AG08396 (cell line): ENCODE data around the gene KLKB1.

Experiments
- DNase-seq: peaks from one replicate; pipeline ENCODE4 v3.0.0; 2012; ENCODE audit warnings: low spot score, mixed read lengths

Gene KLKB1

GRCh38 chr4:186227221-186227620, at the start of gene KLKB1:
Gene KLKB1 (plus strand): TSS chr4:186227507. CDS start chr4:186228196, 689 bp downstream.
- DNase-seq, result no peak

GRCh38 chr4:186188107-186188506, 39.2 kb upstream of the KLKB1 start:
- DNase-seq, result no peak

DNA sequence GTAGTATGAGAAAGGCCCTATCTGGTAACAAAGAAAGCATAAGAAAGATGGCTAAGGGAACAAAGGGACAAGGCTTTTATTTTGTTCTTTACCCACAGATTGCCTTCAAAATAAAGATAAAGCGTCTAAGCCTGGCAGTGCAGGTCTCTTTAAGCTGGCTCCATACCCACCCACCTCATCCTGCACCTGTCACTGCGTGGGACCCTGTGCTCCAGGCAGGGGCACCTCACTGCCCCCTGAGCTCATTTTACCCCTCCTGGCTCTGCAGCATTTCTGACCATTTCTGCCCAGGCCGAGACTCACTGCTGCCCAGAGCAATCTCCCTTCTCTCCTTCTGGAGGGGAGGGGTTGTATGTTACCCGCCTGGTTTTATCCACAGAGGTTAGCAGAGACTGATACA, 37.7 kb upstream of the KLKB1 start:
- DNase-seq, result no peak

DNA sequence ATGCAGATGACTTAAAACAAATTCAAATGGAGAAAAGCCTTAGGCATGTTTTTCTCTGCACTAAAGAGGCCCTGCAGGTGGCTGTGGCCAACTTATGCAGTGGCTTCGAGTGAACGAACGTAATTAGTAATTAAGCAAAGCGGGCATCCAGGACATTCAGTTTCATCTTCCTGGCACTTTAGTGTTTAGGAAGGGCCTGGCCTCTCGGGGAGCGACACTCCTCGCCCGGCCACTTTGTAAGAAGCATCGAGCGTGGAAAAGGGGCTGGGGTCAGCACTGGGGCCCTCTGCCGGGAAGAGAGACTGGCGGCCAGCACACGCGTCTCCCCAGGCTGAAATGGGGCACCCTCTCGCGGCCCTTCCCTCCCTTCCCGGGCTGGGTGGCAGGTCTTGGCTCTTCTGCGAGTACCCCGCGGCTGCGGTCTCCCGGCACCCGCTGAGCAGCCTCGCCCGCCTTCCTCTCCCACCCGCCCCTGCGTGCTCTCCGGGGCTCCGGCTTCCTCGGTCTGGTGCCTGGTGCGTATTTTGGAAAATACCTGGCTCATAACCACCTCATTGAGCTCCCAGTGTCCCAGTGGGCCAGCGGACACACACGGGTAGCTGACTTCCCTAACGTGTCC, 36.6 kb upstream of the KLKB1 start:
- peak; percentile 67 for DNase-seq

DNA sequence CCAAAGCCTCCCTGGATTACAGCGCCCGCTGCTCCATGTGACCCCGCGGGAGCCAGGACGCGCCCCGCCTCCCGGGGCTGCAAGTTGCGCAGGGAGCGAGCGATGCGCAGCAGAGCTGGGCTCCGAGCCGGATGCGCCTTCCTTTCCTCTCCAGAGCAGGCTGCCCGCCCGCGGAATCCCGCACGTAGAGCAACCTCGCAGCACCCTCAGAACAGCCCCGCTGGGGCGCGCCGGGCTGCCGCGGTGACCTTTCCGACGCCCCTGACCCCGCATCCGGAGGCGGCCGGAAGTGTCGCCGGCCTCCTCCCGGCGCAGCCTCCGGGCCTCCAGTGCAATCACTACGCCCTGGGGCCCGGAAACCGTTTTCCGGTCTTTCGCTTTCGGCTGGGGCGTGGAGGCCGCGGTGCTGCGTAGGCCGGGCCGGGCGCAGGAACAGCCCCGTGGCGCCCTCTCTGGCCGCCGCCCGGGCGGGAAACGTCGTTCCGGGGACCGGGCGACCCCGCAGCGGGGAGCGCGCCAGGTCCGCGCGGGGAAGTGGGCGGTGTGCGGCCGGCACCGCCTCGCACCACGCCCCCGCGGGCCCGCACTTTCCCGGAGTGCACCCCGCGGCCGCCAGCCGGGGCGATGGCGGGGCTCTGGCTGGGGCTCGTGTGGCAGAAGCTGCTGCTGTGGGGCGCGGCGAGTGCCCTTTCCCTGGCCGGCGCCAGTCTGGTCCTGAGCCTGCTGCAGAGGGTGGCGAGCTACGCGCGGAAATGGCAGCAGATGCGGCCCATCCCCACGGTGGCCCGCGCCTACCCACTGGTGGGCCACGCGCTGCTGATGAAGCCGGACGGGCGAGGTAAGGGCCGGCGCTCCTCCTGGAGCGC, 35.9 kb upstream of the KLKB1 start, which contains the start of gene CYP4V2:
TSS of gene CYP4V2 (plus strand) at position 368 of the 866 bp plus-strand sequence. CDS start at position 625, 257 bp downstream.
- peak; percentile 92 for DNase-seq

DNA sequence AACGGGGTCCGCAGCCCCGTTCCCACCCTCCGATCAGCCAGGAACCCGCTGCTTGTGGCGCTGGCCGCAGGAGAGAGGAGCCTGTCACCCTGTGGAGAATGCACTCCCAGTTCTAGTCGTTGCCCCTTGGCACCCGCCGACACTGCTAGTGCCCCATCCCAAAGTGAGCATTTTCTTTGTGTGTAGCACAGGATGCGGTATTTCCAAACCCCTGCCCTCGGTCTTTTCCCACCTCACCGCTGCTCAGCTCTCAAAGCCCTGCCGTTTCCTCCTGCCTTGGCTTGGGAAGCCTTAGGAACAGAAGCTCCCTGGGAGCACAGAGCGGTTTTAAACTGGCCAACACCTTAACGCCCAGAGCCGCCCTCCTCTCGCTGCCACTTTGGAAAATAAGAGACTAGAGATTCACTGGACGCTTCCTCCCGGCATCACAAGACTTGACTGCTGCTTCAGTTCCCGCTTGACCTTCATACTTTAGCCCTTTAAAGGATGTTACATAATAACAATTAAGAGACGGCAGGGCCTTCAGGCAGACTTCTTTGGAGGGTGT, 35.2 kb upstream of the KLKB1 start:
- peak; percentile 57 for DNase-seq

DNA sequence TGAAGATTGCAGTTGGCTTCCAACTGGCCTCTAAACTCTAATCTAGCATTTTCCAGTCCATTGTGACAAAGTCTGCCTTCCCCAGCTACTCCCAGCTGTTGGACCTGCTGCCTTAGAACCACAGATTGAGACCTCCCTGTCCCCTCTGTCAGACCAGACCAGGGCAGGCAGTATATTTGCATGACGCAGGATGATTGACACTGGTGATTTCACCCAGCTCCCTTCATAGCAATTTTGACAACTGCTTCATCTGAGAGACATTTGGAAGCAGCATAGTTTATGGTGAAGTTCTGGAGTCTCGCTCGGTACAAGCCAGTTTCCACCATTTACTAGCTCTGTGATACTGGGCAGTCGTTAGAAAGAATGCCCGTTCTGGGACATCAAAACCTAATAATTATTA, 33.5 kb upstream of the KLKB1 start:
- DNase-seq, result no peak

- no peak for DNase-seq
Observed at GRCh38 chr4:186196063-186196462, 31.2 kb upstream of the KLKB1 start.

- no peak for DNase-seq
Observed at GRCh38 chr4:186200516-186200915, 26.8 kb upstream of the KLKB1 start.

GRCh38 chr4:186201010-186201409, 26.3 kb upstream of the KLKB1 start:
- no peak for DNase-seq

- DNase-seq, result peak; percentile 35
Observed at GRCh38 chr4:186201535-186202230, 25.6 kb upstream of the KLKB1 start.

- no peak for DNase-seq
Observed at GRCh38 chr4:186202490-186203140, 24.7 kb upstream of the KLKB1 start.

DNA sequence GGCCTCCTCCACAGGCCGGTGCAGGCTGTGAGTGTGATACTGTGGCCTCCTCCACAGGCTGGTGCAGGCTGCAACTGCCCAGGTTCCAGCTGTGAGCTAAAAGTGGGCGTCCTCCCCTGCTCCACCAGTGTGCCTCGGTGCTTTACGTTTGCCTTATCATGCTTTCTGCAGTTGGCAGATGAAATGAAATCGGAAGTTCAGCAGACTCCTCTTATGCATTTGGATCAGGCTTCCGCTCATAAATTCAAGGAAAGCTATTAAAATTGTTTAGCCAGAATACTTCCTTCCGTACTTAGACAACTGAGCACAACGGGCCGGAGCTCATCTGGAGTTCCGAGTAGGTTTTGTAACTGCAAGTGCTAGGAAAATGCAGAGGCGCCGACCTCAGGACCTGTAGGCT, 23.9 kb upstream of the KLKB1 start:
- no peak for DNase-seq

- no peak for DNase-seq
Observed at GRCh38 chr4:186204103-186204559, 23.2 kb upstream of the KLKB1 start.

- no peak for DNase-seq
Observed at GRCh38 chr4:186204686-186205085, 22.6 kb upstream of the KLKB1 start.

DNA sequence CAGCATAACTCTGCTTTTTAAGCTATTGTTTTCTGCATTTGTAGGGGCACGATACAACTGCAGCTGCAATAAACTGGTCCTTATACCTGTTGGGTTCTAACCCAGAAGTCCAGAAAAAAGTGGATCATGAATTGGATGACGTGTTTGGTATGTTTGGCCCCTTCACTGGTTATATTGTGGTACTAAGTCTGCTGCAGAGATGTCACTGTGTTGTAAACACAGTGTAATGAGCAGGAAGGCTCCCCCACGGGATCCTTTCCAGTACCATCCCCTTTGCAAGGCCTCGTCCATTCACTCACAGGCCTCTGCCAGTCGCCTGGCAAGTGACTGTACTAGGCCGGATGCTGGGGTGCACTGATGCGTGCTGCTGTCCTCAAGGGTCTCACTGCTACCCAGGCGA, 22.2 kb upstream of the KLKB1 start:
- DNase-seq, result no peak

DNA sequence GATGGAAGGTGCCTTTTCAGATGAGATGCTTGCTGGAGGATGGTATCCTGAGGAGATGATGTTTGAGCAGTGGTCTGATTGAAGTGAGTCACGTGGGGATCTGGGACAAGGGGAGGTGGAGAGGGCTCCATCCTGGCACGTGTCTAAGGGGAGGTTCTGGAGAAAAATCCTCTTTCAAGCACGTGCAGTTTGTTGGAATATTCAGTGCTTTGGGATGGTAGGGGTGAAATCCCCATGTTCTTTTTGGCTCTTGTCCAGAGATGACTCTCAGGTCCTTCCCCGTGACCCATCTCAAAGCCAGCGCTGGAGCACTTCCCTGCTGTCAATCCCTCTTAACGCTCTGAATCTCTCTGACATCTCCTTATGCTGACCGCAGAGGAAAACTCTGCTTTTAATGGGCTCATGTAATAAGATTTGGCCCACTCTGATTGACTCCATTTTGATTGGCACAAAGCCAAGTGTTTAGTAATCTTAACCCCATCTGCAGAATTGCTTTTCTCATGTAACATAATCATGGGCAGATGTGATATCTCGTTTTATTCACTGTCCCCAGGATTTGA, 10.8 kb upstream of the KLKB1 start:
- no peak for DNase-seq

GRCh38 chr4:186217733-186218293, 9.5 kb upstream of the KLKB1 start:
- DNase-seq, result no peak

GRCh38 chr4:186221624-186222023, 5.7 kb upstream of the KLKB1 start:
- no peak for DNase-seq

DNA sequence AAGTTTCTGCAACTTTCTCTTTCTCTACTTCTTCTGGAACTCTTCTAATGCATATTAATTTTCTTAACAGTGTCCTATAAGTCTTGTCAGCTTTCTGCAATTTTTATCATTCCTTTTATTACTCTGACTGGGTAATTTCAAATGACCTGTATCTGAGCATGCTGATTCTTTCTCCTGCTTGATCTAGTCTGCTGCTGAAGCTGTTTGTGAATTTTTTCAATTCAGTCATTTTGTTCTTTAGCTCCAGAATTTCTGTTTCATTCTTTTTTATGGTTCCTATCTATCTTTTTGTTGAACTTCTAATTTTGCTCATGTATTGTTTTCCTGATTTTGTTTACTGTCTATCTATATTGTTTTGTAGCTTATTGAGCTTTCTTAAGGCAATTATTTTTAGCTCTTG, 1.5 kb upstream of the KLKB1 start:
- DNase-seq, result no peak

GRCh38 chr4:186226521-186227189, 652 bp upstream of the KLKB1 start:
- DNase-seq, result no peak
